Uterus (tissue), 2 donors: ENCODE measurements around the gene GPX2.

Experiments used
- CTCF ChIP-seq, 4 experiments: fragments of 200-600 bp in 2 of 4; fragments of 450-650 bp in 2 of 4; sonication (generic) in 2 of 4; IDR thresholded peaks; one replicate each; pipeline ENCODE4 v1.5.1; 2016 to 2019; ENCODE audit warnings: antibody characterized with exemption in 4 of 4, mild to moderate bottlenecking in 2 of 4, moderate library complexity in 1 of 4
- POLR2A ChIP-seq, 2 donors: fragments of 450-650 bp; IDR thresholded peaks; one replicate each; pipeline ENCODE4 v1.6.1; 2016; ENCODE audit warnings: antibody characterized with exemption in 2 of 2, mild to moderate bottlenecking in 1 of 2, moderate library complexity in 1 of 2

- no peak for TF ChIP-seq POLR2A (IDR thresholded peaks at IDR 0.05)
- TF ChIP-seq CTCF (IDR thresholded peaks at IDR 0.05): no peak
Measured at GRCh38 chr14:64889352-64889751, 53.2 kb downstream of the GPX2 start.
